A549 treated with RU486 at 1 μM for 4 hours (cell line): ENCODE data around the gene FGF23. TPM values are rescaled to one million over a fixed set of nuclear protein-coding genes. Genes with fewer than 3 reads are reported as not detected.

Experiments used
- total RNA-seq: library from RNA; stranded (reverse); fragments of 200-300 nt; extraction: Qiagen RNA extraction; gene quantifications from 5 replicates; pipeline ENCODE4 v1.2.3, GENCODE V29; 2022; ENCODE audit warnings: low read depth

FGF23 gene
- not detected in 5 replicates for total RNA-seq

DNA sequence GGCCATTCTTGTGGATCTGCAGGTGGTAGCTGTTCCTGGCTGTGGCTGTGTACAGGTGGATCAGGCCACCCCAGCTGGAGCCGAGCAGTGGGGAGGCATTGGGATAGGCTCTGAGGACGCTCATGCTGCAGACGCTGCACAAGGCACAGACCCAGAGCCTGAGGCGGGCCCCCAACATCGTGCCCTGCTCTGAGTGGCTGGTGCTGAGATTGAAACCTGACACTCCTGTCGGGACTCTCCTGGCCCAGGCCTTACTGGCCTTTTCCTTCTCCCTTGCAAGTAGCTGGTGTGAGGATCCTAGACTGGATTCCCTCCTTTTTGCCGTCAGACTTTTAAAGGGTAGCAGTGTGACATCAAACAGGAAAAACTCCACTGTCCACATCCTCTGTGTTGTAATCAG is at the start of gene FGF23:
TSS of gene FGF23 (minus strand) at position 308 of the 400 bp plus-strand sequence. CDS start at position 178, 130 bp downstream.

DNA sequence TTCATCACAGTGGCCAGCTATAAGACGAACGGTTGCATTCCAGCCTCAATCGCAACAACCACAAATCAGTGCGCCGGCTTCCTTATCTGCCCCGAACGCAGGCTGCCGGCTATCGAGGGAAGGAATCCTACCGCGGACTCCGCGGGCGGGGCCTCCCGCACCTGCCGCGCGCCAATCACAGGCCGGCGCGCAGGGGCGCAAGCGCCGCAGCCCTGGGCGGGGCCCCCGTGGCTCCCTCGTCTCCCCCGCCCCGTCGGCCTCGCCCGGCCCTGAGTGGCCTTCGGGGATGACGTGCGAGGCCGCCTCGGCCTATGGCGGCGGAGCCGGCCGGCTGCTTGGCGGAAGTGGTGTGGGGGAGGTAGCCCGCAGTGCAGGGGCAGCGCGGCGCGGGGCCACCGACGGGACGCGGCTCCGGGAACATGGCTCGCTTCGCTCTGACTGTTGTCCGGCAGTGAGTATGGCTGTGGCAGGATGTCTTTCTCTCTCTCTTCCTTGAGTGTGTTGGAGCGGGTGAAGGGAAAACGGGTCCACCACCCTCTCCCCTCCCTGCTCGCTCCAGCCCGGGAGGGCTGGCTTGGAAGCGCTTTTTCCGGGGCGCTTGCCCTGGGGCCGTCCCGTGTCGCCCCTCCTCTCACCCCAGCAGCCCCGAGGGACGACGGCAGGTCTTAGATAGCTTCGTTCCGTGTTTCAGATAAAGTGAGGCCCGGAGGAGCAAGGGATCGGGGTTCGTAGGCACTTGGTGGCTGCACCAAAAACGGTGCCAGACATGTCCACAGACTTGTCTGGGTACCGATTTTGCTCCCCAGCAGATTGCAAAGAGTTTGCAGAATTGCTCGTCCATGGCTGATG is 58.4 kb downstream of the FGF23 start, which contains the start of gene TIGAR:
TSS of gene TIGAR (plus strand) at position 361 of the 849 bp plus-strand sequence. CDS start at position 420, 59 bp downstream.

Other genes with a start within 250 kb of the FGF23 start
- gene CCND2, start 106.0 kb downstream of the FGF23 start, total RNA-seq, result not detected in 5 replicates
- gene TIGAR, start 58.5 kb downstream of the FGF23 start, total RNA-seq, result 37.8 to 45.0 TPM (median 42.1 TPM) in 5 replicates
- gene FGF6, start 66.1 kb upstream of the FGF23 start, total RNA-seq, result not detected in 5 replicates
- 11.2 to 26.9 TPM (median 18.7 TPM) in 5 replicates for gene RAD51AP1, start 159.2 kb upstream of the FGF23 start, total RNA-seq
- gene DYRK4, start 182.5 kb upstream of the FGF23 start, total RNA-seq, result 40.7 to 57.4 TPM (median 44.6 TPM) in 5 replicates